KMS-11 (cell line): ENCODE data around the gene TMEM209.

Experiments
- H2AFZ ChIP-seq: fragments of 200-600 bp; sonication (generic); 2 replicates; pipeline ENCODE4 v1.6.1; 2016; ENCODE audit warnings: antibody characterized with exemption, mixed run types, low read depth
- H3K27ac ChIP-seq: fragments of 200-600 bp; sonication (generic); 2 replicates; pipeline ENCODE4 v1.6.1; 2016; ENCODE audit warnings: mild to moderate bottlenecking, mixed run types
- H3K27me3 ChIP-seq: fragments of 200-600 bp; sonication (generic); 2 replicates; pipeline ENCODE4 v1.6.1; 2017; ENCODE audit warnings: mild to moderate bottlenecking, low read depth, mixed run types, moderate library complexity; ENCODE audit not compliant: insufficient read depth
- H3K36me3 ChIP-seq: fragments of 200-600 bp; sonication (generic); 2 replicates; pipeline ENCODE4 v1.6.1; 2017; ENCODE audit warnings: mild to moderate bottlenecking, mixed run types; ENCODE audit not compliant: insufficient read depth
- H3K4me1 ChIP-seq: fragments of 200-600 bp; sonication (generic); 2 replicates; pipeline ENCODE4 v1.6.1; 2016; ENCODE audit warnings: mild to moderate bottlenecking, low read depth, mixed run types; ENCODE audit not compliant: poor library complexity, severe bottlenecking
- H3K4me2 ChIP-seq: fragments of 200-600 bp; sonication (generic); 2 replicates; pipeline ENCODE4 v1.7.0; 2016; ENCODE audit warnings: mild to moderate bottlenecking, mixed run types
- H3K4me3 ChIP-seq: fragments of 200-600 bp; sonication (generic); IDR thresholded peaks from 2 replicates; pipeline ENCODE4 v1.6.1; 2017; ENCODE audit warnings: low read depth, low read length, mixed read lengths; ENCODE audit not compliant: insufficient read depth
- H3K79me2 ChIP-seq: fragments of 200-600 bp; sonication (generic); 2 replicates; pipeline ENCODE4 v1.6.1; 2016; ENCODE audit warnings: low read depth, mixed run types; ENCODE audit not compliant: insufficient read depth
- H3K9ac ChIP-seq: fragments of 200-600 bp; sonication (generic); 2 replicates; pipeline ENCODE4 v1.6.1; 2016; ENCODE audit warnings: mild to moderate bottlenecking, mixed run types
- H4K20me1 ChIP-seq: fragments of 200-600 bp; sonication (generic); 2 replicates; pipeline ENCODE4 v1.6.1; 2016; ENCODE audit warnings: mild to moderate bottlenecking, mixed run types; ENCODE audit not compliant: insufficient read depth
- TF ChIP-seq, protein P1 (sequence below): fragments of 200-600 bp; sonication (generic); conservative IDR thresholded peaks from 2 replicates; pipeline ENCODE4 v1.6.1; 2017; ENCODE audit warnings: low read depth, mild to moderate bottlenecking, antibody characterized with exemption, low read length, moderate library complexity, mixed read lengths

Gene TMEM209

DNA sequence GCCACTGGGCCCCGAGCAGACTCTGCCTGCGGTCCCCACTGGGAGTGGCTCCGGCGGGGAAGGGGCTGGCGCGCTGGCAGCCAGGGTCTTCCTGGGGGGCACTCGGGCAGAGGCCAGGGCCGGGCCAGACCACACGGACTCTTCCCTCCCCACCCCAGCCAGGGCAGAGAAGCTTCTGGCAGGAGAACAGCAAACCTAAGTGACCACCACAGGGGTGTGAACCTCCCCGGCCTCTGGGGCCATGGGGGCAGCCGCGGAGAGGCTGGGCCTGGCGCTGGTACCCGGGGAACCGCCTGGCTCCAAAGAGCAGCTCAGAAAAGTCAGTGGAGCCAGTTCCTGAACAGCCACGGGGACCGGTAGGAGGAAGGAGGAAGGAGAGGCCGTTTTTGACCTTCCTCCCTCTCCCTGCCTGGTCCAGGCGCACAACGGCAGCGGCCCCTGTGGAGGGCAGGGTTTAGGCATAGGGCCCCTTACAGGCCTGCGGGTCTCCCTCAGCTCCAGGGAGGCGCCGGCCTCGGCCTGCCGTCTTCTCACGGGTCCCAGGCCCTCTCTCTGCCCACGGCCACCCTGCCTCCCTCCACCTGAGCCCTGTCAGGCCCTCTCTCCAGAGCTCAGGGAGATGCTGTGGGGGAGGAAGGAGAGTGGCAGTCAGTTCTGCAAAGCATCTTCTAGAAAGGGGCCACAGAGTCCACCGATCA is 51.8 kb downstream of the TMEM209 start:
- no peak overlapping the region for H3K9ac ChIP-seq
- no peaks in the 10 kb centered on the region for H3K27me3 ChIP-seq
- H4K20me1 ChIP-seq = no peaks in the 10 kb centered on the region
- no peak overlapping the region for H3K27ac ChIP-seq
- no peak overlapping the region for H3K4me3 ChIP-seq
- no peaks in the 10 kb centered on the region for H3K4me1 ChIP-seq
- no peak overlapping the region for H3K4me2 ChIP-seq
- H2AFZ ChIP-seq = no peak overlapping the region
- H3K79me2 ChIP-seq = no peaks in the 10 kb centered on the region
- TF ChIP-seq, protein P1, sequence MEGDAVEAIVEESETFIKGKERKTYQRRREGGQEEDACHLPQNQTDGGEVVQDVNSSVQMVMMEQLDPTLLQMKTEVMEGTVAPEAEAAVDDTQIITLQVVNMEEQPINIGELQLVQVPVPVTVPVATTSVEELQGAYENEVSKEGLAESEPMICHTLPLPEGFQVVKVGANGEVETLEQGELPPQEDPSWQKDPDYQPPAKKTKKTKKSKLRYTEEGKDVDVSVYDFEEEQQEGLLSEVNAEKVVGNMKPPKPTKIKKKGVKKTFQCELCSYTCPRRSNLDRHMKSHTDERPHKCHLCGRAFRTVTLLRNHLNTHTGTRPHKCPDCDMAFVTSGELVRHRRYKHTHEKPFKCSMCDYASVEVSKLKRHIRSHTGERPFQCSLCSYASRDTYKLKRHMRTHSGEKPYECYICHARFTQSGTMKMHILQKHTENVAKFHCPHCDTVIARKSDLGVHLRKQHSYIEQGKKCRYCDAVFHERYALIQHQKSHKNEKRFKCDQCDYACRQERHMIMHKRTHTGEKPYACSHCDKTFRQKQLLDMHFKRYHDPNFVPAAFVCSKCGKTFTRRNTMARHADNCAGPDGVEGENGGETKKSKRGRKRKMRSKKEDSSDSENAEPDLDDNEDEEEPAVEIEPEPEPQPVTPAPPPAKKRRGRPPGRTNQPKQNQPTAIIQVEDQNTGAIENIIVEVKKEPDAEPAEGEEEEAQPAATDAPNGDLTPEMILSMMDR = no peak
- no peaks in the 10 kb centered on the region for H3K36me3 ChIP-seq

DNA sequence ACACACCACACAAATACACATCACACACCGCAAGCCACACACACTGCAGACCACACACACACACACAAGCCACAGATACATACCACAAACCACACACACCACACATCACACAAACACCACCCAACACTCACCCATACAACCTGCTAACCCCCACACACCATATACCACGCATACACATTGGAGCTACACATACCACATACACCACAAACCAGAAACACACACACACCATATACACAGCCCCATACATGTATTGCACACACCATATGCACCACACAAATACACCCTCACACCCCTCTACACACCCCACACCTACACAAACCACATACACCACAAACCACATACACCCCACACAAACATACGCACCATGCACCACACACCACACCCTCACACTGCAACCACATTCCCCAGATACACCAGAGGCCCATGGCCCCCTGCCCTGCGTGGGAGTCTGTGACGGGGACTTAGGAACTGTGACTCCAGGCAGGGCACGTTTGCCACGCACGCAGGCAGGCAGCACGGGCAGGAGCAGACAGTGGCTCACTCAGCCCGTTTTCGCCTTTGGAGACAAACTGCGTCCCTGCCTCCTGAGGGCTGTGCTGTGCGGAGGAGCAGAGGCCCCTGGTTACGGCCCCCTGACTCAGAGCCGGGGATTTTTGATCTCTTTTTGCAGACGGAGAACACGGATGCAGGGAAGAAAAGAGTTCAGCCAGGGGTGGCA is 52.6 kb downstream of the TMEM209 start:
- Histone ChIP-seq H3K4me2 (no peak overlapping the region), H3K27ac (no peak overlapping the region)

DNA sequence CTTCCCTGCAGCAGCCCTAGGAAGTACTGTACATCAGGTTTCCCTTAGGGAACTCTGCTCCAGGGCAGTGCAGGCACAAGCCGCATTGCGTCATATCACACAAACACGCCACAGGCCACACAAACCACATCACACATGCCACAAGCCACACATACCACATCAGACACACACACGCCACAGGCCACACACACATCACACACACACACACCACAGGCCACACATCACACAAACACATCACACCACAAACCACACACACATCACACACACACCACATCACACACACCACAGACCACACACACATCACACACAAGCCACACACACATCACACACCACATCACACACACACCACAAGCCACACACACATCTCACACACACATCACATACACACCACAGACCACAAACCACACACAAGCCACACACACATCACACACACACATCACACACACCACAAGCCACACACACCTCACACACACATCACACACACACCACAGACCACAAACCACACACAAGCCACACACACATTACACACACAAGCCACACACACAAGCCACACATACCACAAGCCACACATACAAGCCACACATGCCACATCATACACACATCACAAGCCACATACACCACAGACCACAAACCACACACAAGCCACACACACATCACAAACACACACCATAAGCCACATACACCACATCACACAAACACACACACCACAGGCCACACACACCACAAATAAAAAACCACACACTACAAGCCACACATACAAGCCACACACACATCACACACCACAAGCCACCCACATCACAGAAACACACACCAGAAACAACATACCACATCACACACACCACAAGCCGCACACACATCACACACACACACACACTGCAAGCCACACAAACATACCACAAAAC is 53.4 kb downstream of the TMEM209 start:
- Histone ChIP-seq H3K36me3 (no peaks in the 10 kb centered on the region), H3K27me3 (no peaks in the 10 kb centered on the region), H3K4me1 (no peaks in the 10 kb centered on the region), H3K9ac (no peak overlapping the region), H2AFZ (no peak overlapping the region), H3K27ac (no peak overlapping the region), H3K79me2 (no peaks in the 10 kb centered on the region), H3K4me3 (no peak overlapping the region), H4K20me1 (no peaks in the 10 kb centered on the region), H3K4me2 (no peak overlapping the region)
- TF ChIP-seq, protein P1 = no peak

More for the DNA sequence above, 52.6 kb downstream of the TMEM209 start:
- Histone ChIP-seq H3K36me3 (no peaks in the 10 kb centered on the region), H3K4me3 (no peak overlapping the region), H2AFZ (no peak overlapping the region), H3K27me3 (no peaks in the 10 kb centered on the region), H3K79me2 (no peaks in the 10 kb centered on the region), H3K9ac (no peak overlapping the region), H3K4me1 (no peaks in the 10 kb centered on the region), H4K20me1 (no peaks in the 10 kb centered on the region)
- TF ChIP-seq, protein P1 = no peak

DNA sequence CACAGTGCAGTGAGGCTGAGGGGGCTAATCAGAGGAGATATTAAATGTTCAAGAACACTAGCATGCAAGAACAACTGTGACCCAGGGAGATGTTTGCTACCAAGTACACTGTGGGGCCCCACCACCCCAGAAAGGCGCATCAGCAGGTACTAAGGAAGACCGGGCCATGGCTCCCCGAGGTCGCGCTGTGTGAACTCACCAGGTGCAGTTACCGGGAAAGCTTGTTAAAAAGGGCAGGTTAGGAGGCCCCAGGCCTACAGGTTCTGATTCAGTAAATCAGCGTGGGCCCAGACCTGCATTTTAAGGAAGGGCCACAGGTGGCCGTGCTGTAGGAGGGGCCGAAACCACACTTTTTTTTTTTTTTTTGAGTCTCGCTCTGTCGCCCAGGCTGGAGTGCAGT is 54.6 kb downstream of the TMEM209 start:
- Histone ChIP-seq H3K4me1 (no peaks in the 10 kb centered on the region), H3K27ac (no peak overlapping the region), H3K4me3 (no peak overlapping the region), H3K27me3 (no peaks in the 10 kb centered on the region), H3K79me2 (no peaks in the 10 kb centered on the region), H3K9ac (no peak overlapping the region), H2AFZ (no peak overlapping the region), H3K36me3 (no peaks in the 10 kb centered on the region), H3K4me2 (no peak overlapping the region), H4K20me1 (no peaks in the 10 kb centered on the region)
- TF ChIP-seq, protein P1 = no peak
